Parathyroid adenoma (tissue), 2 donors: Measurements from ENCODE around the gene TSC22D3.
A peak's percentile ranks its signal among the peaks of the same experiment; 100 is the strongest.

Source experiments
- H2AFZ ChIP-seq: fragments of 300-600 bp; sonication (generic); one replicate; pipeline ENCODE4 v1.7.0; 2017; ENCODE audit warnings: antibody characterized with exemption, mild to moderate bottlenecking
- H3K27ac ChIP-seq: fragments of 300-600 bp; sonication (generic); one replicate; pipeline ENCODE4 v1.7.0; 2017
- H3K27me3 ChIP-seq: fragments of 300-600 bp; sonication (generic); one replicate; pipeline ENCODE4 v1.7.0; 2017; ENCODE audit warnings: low read length; ENCODE audit not compliant: control insufficient read depth, insufficient read depth
- H3K36me3 ChIP-seq: fragments of 300-600 bp; sonication (generic); one replicate; pipeline ENCODE4 v1.7.0; 2017; ENCODE audit warnings: low read length; ENCODE audit not compliant: control insufficient read depth, insufficient read depth
- H3K4me1 ChIP-seq: fragments of 300-600 bp; sonication (generic); one replicate; pipeline ENCODE4 v1.7.0; 2017; ENCODE audit warnings: control low read depth
- H3K4me2 ChIP-seq: fragments of 300-600 bp; sonication (generic); one replicate; pipeline ENCODE4 v1.7.0; 2017; ENCODE audit warnings: low read length
- H3K4me3 ChIP-seq: fragments of 300-600 bp; sonication (generic); one replicate; pipeline ENCODE4 v1.7.0; 2017; ENCODE audit warnings: low read depth, low read length
- H3K79me2 ChIP-seq: fragments of 300-600 bp; sonication (generic); one replicate; pipeline ENCODE4 v1.7.0; 2017; ENCODE audit warnings: control low read depth
- H3K9ac ChIP-seq: fragments of 300-600 bp; sonication (generic); one replicate; pipeline ENCODE4 v1.7.0; 2017; ENCODE audit warnings: mild to moderate bottlenecking
- H3K9me3 ChIP-seq: fragments of 300-600 bp; sonication (generic); one replicate; pipeline ENCODE4 v1.7.0; 2017; ENCODE audit warnings: low read length; ENCODE audit not compliant: control insufficient read depth
- TF ChIP-seq, protein P1 (sequence below): fragments of 300-600 bp; sonication (generic); IDR thresholded peaks from one replicate; pipeline ENCODE4 v1.7.0; 2017; ENCODE audit warnings: antibody characterized with exemption, mild to moderate bottlenecking
- donor health status: primary hyperparathyroidism.

Gene TSC22D3

GRCh38 chrX:107753187-107753586 is 22.4 kb downstream of the TSC22D3 start:
- Histone ChIP-seq H3K9me3 (no peaks in the 10 kb centered on the region), H2AFZ (no peak overlapping the region), H3K4me1 (peaks cover 35% of the 10 kb centered on the region), H3K27me3 (no peaks in the 10 kb centered on the region), H3K79me2 (no peaks in the 10 kb centered on the region), H3K4me2 (no peak overlapping the region), H3K9ac (no peak overlapping the region), H3K36me3 (no peaks in the 10 kb centered on the region), H3K27ac (peak overlapping the region; percentile 93), H3K4me3 (no peak overlapping the region)
- TF ChIP-seq, protein P1, sequence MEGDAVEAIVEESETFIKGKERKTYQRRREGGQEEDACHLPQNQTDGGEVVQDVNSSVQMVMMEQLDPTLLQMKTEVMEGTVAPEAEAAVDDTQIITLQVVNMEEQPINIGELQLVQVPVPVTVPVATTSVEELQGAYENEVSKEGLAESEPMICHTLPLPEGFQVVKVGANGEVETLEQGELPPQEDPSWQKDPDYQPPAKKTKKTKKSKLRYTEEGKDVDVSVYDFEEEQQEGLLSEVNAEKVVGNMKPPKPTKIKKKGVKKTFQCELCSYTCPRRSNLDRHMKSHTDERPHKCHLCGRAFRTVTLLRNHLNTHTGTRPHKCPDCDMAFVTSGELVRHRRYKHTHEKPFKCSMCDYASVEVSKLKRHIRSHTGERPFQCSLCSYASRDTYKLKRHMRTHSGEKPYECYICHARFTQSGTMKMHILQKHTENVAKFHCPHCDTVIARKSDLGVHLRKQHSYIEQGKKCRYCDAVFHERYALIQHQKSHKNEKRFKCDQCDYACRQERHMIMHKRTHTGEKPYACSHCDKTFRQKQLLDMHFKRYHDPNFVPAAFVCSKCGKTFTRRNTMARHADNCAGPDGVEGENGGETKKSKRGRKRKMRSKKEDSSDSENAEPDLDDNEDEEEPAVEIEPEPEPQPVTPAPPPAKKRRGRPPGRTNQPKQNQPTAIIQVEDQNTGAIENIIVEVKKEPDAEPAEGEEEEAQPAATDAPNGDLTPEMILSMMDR = no peak

DNA sequence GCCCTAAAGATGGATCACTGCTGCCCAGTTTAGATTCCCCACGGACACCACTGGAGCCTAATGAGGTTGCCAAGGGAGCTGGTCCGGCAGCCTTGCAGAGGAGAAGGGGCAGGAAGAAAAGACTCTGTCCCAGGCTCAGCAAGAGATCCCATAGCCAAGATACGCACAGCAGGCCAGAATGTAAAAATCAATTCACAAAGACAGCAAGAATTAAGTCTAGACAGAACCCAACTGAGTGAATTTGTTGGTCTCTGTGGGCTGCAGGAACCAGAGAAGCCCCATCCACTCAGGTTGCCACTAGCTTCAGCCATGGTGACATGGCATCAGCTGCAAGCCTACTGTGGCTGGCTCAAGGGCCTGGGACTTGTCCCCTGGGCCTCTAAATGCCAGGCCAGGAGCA is 22.9 kb downstream of the TSC22D3 start:
- TF ChIP-seq, protein P1 = no peak
- no peak overlapping the region for H2AFZ ChIP-seq
- no peaks in the 10 kb centered on the region for H3K9me3 ChIP-seq
- H3K27me3 ChIP-seq = no peaks in the 10 kb centered on the region
- no peak overlapping the region for H3K4me3 ChIP-seq
- H3K4me2 ChIP-seq = no peak overlapping the region
- peaks cover 38% of the 10 kb centered on the region for H3K4me1 ChIP-seq
- H3K36me3 ChIP-seq = no peaks in the 10 kb centered on the region
- peak overlapping the region; percentile 93 for H3K27ac ChIP-seq
- H3K9ac ChIP-seq = no peak overlapping the region
- no peaks in the 10 kb centered on the region for H3K79me2 ChIP-seq

- TF ChIP-seq, protein P1 = no peak
- Histone ChIP-seq H3K4me3 (no peak overlapping the region), H3K4me2 (no peak overlapping the region), H3K4me1 (peaks cover 45% of the 10 kb centered on the region), H3K9ac (no peak overlapping the region), H3K27me3 (no peaks in the 10 kb centered on the region), H3K79me2 (peaks cover under 1% of the 10 kb centered on the region), H3K27ac (peak overlapping the region; percentile 93), H2AFZ (no peak overlapping the region), H3K36me3 (no peaks in the 10 kb centered on the region), H3K9me3 (no peaks in the 10 kb centered on the region)
These were observed 23.5 kb downstream of the TSC22D3 start for GRCh38 chrX:107752043-107752442.

DNA sequence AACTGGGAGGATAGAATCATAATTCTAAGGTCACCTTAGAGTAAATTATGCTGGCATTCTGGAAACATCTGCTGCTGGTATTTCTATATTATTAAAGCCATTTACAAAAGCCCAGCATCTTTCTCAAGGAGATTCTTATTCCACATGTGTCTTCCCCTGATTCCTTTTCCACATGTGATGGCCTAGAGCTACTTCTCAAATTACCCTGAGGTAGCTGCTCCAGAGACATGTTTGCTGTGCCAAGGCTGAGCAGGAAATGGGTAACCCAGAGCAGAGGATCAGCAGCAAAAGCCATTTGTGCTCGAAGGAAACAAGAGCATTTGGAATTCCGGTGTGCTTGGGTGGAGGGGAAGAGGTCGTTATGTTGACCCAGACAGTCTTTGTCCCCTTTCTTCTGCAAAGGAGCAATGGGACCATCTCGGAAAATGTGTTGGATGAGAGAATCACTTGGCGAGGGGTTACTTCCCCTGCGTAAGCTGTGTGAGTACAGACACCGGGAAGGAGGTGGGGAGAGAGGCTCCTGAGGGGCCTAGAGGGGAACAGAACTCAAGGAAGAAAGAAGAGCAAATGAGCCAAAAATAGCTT is 24.6 kb downstream of the TSC22D3 start:
- H3K4me1 ChIP-seq = peaks cover 54% of the 10 kb centered on the region
- TF ChIP-seq, protein P1 = no peak

GRCh38 chrX:107750263-107750662 is 25.3 kb downstream of the TSC22D3 start:
- Histone ChIP-seq H3K27me3 (no peaks in the 10 kb centered on the region), H3K9me3 (no peaks in the 10 kb centered on the region), H3K36me3 (no peaks in the 10 kb centered on the region), H3K79me2 (peaks cover 4% of the 10 kb centered on the region), H3K4me1 (peaks cover 53% of the 10 kb centered on the region), H3K4me2 (peak overlapping the region; percentile 13), H3K4me3 (no peak overlapping the region), H2AFZ (no peak overlapping the region), H3K9ac (no peak overlapping the region), H3K27ac (peak overlapping the region; percentile 93)
- TF ChIP-seq, protein P1 = no peak

More for the DNA sequence above, 24.6 kb downstream of the TSC22D3 start:
- Histone ChIP-seq H3K36me3 (no peaks in the 10 kb centered on the region), H3K9ac (no peak overlapping the region), H3K9me3 (no peaks in the 10 kb centered on the region), H3K27ac (peak overlapping the region; percentile 93), H3K27me3 (no peaks in the 10 kb centered on the region), H2AFZ (peak overlapping the region; percentile 33), H3K79me2 (peaks cover 4% of the 10 kb centered on the region), H3K4me3 (no peak overlapping the region), H3K4me2 (peak overlapping the region; percentile 26)
